ENCODE measurements around the gene CCBE1. TPM values are rescaled to one million over a fixed set of nuclear protein-coding genes. Genes with fewer than 3 reads are reported as not detected.

Gene CCBE1
- total RNA-seq, 1 experiment from 2014 or later = not detected

DNA sequence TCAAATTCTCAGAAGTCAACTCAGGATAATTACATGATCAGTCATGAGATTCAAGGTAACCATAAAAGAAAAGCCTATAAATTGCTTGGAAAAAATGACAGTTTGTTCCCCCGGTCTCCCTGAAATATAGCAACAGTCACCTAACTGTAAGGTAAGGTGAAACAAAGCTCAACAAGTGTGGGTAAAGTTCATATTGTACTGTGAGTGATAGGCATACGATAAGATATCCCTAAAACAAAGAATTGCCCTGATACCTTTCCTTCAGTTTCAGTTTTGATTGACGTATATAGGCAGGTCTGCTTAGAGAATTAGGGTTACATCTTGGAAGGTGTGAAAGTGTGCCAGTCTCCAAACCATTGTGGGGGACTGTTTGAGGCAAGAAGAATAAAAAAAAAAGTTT is 4.0 kb upstream of the CCBE1 start:
- H3K27me3 ChIP-seq = no peaks in the 10 kb centered on the region
- no peak overlapping the region for H3K4me3 ChIP-seq
- no peak overlapping the region for H3K27ac ChIP-seq
- no peaks in the 10 kb centered on the region for H3K36me3 ChIP-seq
- no peak for DNase-seq
- H3K9me3 ChIP-seq (replicated peaks) = no peaks in the 10 kb centered on the region
- no peaks in the 10 kb centered on the region for H3K4me1 ChIP-seq

DNA sequence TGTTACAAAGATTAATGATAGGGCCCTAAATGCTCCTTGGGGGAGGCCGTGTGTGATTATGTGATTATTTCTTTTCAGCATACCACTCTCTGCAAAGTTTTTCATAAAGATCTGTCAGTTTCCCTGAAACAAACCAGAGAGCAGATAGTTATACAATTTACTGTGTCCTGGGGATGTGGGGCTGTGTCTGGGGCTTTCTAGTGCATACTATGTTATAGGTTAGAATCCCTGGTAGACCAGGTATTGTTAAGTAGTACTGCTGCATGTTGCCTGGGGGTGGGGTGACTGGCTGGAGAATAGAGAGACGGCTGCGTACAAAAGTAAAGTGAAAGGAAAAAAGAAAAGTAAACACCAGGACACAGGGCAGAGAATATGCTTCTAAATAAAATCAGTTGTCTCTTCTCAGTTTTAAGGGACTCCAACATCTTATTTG is 3.3 kb upstream of the CCBE1 start:
- Histone ChIP-seq H3K27ac (no peak overlapping the region), H3K4me1 (no peaks in the 10 kb centered on the region), H3K4me3 (no peak overlapping the region), H3K36me3 (no peaks in the 10 kb centered on the region), H3K9me3 (replicated peaks) (no peaks in the 10 kb centered on the region), H3K27me3 (no peaks in the 10 kb centered on the region)
- DNase-seq = no peak

DNA sequence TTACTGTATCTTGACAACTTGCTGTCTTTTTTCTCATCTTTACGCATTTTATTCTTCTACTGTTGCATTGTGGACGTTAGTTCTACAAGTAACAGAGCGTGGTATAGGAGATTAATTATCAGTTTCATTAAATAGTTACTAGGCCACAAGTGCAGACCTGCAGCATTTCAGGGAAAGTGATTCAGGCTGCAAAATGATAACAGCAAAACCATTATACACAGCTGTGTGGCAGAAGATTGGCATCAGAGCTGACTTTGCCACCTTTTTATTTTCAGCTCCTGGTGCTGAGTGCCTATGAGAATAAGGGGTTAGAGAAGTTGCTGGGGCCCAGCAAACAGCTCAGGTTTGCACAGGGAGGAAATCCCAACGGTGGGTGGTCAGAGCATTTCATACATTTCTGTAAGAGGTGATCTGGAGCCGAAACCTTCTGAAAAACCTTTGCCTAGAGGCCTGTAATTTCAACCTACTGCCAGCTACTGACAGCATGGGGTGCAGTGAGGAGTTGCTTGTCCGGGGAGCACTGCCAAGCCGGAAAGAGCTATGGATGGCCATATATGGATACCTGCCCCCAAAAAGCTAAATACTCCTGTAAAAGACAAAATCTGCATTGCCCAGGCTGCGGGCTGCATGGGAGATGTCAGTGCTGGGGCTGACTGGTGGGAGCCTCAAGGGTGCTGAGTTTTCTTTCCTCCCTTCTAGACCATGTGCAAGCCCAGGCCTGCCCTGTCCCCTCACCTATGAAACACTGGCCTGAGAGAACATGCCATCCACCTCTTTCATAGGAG is 2.7 kb upstream of the CCBE1 start:
- H3K27ac ChIP-seq = no peak overlapping the region
- H3K36me3 ChIP-seq = no peaks in the 10 kb centered on the region
- H3K27me3 ChIP-seq = no peaks in the 10 kb centered on the region
- no peak overlapping the region for H3K4me3 ChIP-seq
- no peak for DNase-seq
- no peaks in the 10 kb centered on the region for H3K9me3 ChIP-seq (replicated peaks)
- no peaks in the 10 kb centered on the region for H3K4me1 ChIP-seq

DNA sequence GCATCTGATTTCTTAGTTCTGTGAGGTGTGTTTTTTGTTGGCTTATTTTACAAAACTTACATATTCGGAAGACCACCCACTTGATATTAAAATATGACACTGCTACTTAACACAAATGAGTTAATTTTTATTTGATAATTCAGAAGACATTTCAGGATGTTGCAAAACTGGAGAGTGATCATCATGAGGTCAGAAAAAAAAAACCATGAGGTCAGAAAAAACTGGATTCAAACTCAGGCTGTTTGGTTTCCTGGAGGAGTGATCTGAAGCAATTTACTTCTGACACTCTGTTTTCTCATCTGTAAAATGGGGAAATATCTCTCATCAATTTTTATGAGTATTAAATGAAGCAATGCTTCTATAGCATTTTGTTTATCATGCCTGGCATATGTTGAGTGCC is 1.8 kb upstream of the CCBE1 start:
- no peaks in the 10 kb centered on the region for H3K4me1 ChIP-seq
- no peaks in the 10 kb centered on the region for H3K9me3 ChIP-seq (replicated peaks)
- H3K27ac ChIP-seq = no peak overlapping the region
- H3K36me3 ChIP-seq = no peaks in the 10 kb centered on the region
- no peaks in the 10 kb centered on the region for H3K27me3 ChIP-seq
- H3K4me3 ChIP-seq = no peak overlapping the region
- no peak for DNase-seq

DNA sequence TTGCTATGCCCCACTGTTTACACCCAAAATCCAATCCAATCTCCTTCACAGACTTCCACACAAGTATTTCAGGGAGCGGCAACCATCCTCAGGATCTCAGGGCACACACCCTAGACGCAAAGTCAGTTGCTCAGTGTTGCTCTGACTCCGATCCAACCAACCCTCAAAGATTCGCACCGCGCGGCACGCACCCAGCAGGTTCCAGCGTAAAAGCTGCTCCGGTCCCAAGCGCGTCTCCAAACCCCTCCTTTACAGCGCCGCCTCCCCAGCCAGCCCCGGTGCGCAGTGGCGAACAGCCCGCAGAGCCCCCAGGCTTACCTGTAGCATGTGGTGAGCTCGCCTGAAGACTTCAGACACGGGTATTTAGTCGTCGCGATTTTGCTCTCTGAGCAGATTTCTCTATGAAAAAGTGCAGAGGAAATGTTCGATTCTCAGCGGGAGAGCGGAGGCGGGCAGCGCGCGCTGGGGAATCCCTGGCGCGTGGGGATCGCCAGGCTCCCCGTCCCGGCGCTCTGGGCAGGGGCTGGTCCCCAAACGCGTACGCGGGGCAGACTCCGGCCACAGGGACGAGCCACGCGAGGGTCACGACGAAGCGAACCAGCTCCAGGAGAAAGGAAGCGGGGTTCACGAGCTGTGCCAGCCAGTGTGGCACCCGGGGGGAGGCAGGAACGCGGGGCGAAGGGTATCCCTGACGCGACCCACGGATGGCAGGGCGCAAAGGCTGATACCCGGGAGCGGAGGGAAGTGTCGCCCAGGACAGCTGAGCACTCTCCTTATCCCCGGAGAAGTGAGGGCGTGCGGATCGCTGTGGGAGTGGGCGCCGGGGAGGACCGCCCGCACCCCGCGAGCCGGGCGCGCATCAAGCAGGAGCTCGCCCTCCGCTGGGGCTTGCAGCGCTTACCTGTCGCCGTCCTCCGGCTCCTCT is 650 bp downstream of the CCBE1 start:
- H3K9me3 ChIP-seq (replicated peaks) = no peaks in the 10 kb centered on the region
- DNase-seq = no peak
- H3K27ac ChIP-seq = no peak overlapping the region
- H3K4me1 ChIP-seq = no peaks in the 10 kb centered on the region
- no peaks in the 10 kb centered on the region for H3K27me3 ChIP-seq
- no peaks in the 10 kb centered on the region for H3K36me3 ChIP-seq
- H3K4me3 ChIP-seq = no peak overlapping the region

DNA sequence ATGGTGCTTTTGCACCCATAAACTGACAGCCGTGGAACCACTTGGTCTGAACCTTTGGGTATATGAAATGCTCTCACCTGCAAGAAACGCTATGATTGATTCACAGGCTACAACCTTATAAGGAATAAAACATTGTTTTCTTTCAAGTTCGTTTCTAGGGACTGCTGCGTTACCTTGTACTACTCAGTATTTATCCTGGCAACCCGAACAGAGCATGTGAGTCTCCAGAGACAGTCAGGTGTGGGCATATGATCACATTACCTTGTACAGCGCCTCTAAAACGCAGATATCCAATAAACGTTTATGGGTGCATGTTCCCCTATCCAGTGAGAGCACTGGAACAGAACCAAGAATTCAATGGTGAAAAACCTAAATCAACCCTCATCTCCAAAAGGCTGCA is 1.7 kb downstream of the CCBE1 start:
- H3K36me3 ChIP-seq = no peaks in the 10 kb centered on the region
- H3K4me1 ChIP-seq = no peaks in the 10 kb centered on the region
- H3K4me3 ChIP-seq = no peak overlapping the region
- H3K27me3 ChIP-seq = no peaks in the 10 kb centered on the region
- H3K27ac ChIP-seq = no peak overlapping the region
- H3K9me3 ChIP-seq (replicated peaks) = no peaks in the 10 kb centered on the region
- no peak for DNase-seq

DNA sequence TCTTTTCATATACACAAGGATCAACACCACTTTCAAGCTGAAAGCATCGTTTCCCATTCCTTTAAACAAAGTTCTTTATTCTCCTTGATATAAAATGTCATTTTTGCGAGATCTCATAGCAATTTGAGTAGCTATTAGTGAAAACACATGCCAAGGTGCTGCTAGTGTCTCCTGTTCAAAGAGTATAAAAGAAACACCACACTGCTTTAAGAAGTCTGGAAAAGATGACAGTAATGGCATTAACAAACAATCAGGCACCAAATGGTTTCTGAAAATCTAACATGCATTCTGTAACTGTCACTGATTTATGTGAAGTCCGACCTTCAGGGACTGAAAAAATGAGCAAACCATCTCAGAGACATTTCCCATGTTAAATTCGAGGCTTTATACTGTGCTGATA is 2.4 kb downstream of the CCBE1 start:
- Histone ChIP-seq H3K4me3 (no peak overlapping the region), H3K4me1 (no peaks in the 10 kb centered on the region; the same call in 1 of the 2 replicates), H3K36me3 (no peaks in the 10 kb centered on the region), H3K27ac (no peak overlapping the region), H3K9me3 (replicated peaks) (no peaks in the 10 kb centered on the region), H3K27me3 (no peaks in the 10 kb centered on the region)
- DNase-seq = no peak

DNA sequence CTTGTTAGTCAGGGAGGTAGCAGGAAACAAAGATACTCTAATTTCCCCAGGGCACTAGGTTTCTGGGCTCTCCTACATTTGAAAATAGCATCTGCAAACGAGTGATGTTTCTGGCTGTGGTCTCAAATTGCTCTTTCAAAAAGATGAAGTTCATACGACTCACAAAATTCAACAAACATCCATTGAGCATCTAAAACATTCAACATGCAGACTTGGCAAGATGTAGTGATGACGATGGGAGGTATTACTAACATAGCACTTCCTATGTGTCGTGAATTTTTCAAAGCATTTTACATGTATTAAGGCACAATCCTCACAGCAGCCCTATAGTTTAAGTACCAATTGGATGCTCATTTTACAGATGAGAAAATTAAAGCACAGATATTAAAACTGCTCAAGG is 5.2 kb downstream of the CCBE1 start:
- H3K9me3 ChIP-seq (replicated peaks) = no peaks in the 10 kb centered on the region
- H3K27ac ChIP-seq = no peak overlapping the region
- no peak overlapping the region for H3K4me3 ChIP-seq
- no peaks in the 10 kb centered on the region for H3K36me3 ChIP-seq
- H3K27me3 ChIP-seq = no peaks in the 10 kb centered on the region
- H3K4me1 ChIP-seq = no peaks in the 10 kb centered on the region; the same call in 1 of the 2 replicates
- DNase-seq = no peak

DNA sequence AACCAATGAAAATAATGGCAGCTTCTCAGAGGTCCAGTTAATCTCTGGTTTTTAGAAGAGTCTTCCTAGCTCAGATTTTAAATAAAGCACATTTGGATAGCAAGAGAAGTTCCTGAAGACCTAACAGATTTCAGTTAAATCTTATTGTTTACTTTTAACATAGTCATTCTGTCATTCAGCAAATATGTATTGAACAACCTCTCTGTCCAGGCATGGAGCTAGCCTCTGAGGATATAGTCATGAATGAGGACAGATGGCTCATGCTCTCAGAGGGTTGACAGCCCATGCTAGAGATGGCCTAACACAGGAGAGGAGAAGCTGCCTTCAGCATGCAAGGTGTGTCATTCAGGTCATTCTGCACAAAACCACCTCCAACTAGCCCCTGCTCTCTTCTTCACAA is 6.2 kb downstream of the CCBE1 start:
- no peak overlapping the region for H3K4me3 ChIP-seq
- no peaks in the 10 kb centered on the region for H3K9me3 ChIP-seq (replicated peaks)
- DNase-seq = no peak
- H3K4me1 ChIP-seq = no peaks in the 10 kb centered on the region; the same call in 1 of the 2 replicates
- H3K27ac ChIP-seq = no peak overlapping the region
- H3K36me3 ChIP-seq = no peaks in the 10 kb centered on the region
- H3K27me3 ChIP-seq = no peaks in the 10 kb centered on the region

DNA sequence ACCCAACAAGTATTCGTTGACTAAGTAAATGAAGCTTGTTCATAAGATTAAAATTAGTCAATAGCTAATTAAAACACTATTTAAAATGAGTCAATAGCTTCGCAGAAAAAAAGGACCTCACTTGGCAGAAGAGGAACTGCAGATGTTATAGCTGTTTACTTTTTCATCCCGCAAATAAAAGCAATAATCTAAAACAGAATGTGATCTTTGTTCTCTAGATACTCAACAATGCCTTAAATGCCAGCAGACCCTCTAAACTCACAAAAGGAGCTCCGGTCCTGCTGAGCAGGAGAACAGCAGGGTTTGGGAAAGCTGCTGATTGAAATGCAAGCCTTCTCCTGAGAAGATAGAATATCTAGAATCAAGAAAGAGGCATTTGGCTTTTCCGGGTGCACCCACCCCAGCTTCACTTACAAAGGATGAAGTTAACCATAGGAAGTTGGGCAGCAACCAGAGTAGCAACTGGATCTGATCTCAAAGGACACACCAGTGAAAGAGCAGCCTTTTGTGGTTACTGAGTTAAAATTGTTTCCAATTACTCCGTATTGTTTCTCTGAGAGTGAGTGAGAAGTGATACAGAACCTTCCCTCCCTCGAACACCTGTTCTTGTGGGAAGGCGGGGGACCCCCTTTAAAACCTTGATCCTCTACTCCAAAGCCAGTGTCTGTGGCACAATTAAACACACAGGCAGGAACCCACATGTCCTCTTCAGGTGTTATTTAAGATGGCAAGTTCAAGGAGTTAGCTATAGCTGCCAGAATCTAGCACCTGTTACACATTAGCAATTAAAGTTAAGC is 6.8 kb downstream of the CCBE1 start:
- no peaks in the 10 kb centered on the region for H3K36me3 ChIP-seq
- no peak overlapping the region for H3K4me3 ChIP-seq
- H3K27me3 ChIP-seq = no peaks in the 10 kb centered on the region
- no peak overlapping the region for H3K27ac ChIP-seq
- peak in 1 of 2 experiments; percentile 13 for DNase-seq
- H3K9me3 ChIP-seq (replicated peaks) = no peaks in the 10 kb centered on the region
- H3K4me1 ChIP-seq = no peaks in the 10 kb centered on the region; the same call in 1 of the 2 replicates

DNA sequence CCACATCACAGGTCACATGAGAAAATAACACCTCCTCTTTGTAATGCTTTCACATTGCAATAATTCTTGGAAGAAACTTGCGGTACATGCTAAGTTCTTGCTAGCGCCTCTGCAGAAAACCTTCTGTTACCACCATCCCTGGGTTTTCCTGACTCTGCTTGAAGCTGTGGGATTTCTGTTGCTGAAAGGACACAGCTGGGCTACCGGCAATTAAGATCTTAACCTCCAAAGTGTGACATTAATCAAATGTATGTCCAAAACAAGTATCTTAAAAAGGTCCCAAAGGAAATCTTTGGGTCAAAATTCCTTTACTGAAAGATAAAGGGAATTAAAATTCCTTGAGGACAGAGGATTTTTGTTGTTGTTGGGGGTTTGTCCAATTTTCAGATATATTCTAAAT is 7.5 kb downstream of the CCBE1 start:
- Histone ChIP-seq H3K27me3 (no peaks in the 10 kb centered on the region), H3K27ac (no peak overlapping the region), H3K4me1 (no peaks in the 10 kb centered on the region; the same call in 1 of the 2 replicates), H3K9me3 (replicated peaks) (no peaks in the 10 kb centered on the region), H3K4me3 (no peak overlapping the region), H3K36me3 (no peaks in the 10 kb centered on the region)
- DNase-seq = no peak

DNA sequence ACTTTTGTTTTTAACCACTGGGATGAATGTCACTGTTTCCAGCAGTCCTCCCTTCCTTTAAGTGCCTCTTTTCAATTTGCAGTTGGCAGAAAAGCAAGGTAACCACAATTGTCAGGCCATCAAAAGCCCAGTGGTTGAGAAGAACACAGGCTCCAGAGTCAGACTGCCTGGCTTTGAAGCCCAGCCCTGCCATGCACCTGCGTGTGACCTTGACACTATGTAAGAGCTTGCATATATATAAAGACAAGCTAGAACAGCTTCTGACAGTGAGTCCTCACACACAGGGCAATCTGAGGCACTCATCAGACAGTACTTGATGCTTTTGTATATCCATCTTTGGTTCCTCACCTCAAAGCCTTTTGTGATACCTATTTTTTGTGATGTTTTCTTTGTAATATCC is 11.0 kb downstream of the CCBE1 start:
- no peak for DNase-seq
- Histone ChIP-seq H3K36me3 (no peaks in the 10 kb centered on the region), H3K4me3 (no peak overlapping the region), H3K27ac (no peak overlapping the region), H3K4me1 (no peaks in the 10 kb centered on the region; the same call in 1 of the 2 replicates), H3K9me3 (replicated peaks) (no peaks in the 10 kb centered on the region), H3K27me3 (no peaks in the 10 kb centered on the region)

DNA sequence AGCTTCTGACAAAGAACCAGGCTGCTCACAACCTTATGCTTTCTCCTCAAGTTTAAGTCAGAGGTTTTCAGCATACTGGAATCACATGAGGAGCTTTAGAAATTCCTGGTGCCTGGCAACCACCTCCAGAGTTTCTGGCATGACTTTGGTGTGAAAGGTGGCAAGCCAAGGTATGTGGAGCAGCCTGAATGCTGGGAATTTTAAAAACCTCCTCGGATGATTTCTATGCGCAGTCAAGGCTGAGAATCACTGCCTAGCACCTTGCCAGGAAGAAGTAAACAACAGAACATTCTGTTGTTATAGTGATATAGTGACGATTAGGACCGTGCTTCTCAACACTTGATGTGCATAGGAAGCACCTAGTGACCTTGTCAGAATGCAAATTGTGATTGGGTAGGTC is 11.7 kb downstream of the CCBE1 start:
- DNase-seq = no peak
- Histone ChIP-seq H3K4me3 (no peak overlapping the region), H3K36me3 (no peaks in the 10 kb centered on the region), H3K27me3 (no peaks in the 10 kb centered on the region), H3K4me1 (no peaks in the 10 kb centered on the region; the same call in 1 of the 2 replicates), H3K27ac (no peak overlapping the region), H3K9me3 (replicated peaks) (no peaks in the 10 kb centered on the region)

DNA sequence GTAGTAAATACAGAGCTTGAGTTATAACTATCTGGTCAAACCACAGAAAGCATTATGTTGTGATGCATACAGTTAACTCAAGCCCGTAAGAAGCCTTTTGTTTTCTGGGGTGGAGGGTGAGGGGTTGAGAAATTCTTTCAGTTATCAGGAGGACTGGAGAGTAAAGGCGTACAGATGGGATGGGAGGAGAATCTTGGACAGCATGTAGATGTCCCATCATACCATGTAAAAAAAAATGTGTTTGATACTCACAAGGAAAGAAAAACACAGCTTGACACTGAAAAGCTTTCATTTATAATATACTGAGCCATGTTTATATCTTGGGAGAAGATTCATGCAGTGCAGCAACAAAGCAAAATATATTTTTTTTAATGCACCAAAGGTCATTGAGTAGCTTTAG is 12.4 kb downstream of the CCBE1 start:
- Histone ChIP-seq H3K27ac (no peak overlapping the region), H3K4me1 (no peaks in the 10 kb centered on the region), H3K9me3 (replicated peaks) (no peaks in the 10 kb centered on the region), H3K27me3 (no peaks in the 10 kb centered on the region), H3K36me3 (no peaks in the 10 kb centered on the region), H3K4me3 (no peak overlapping the region)
- DNase-seq = no peak
